GM19452 (cell line): ENCODE measurements around the gene HAPSTR1.
"Not testable (repeated sequence)": the region's sequence is repeated elsewhere in the genome, so short reads cannot be mapped to it uniquely, and the experiment has no call there.

Source experiments
- ATAC-seq: cut with Tn5 transposase; IDR thresholded peaks from one replicate; pipeline ENCODE4 v1.9.1; 2021; ENCODE audit not compliant: unreplicated experiment

The HAPSTR1 gene

GRCh38 chr16:9090960-9091866 lies at the start of gene HAPSTR1:
Gene HAPSTR1, plus strand, starts transcription at chr16:9091644. Its CDS starts 401 bp downstream, at chr16:9092045.
- peak; percentile 89 for ATAC-seq

- ATAC-seq, result no peak
These were observed 48.9 kb upstream of the HAPSTR1 start for GRCh38 chr16:9042533-9042932.

- ATAC-seq, result no peak
These were observed 48.3 kb upstream of the HAPSTR1 start for GRCh38 chr16:9042964-9043680.

- ATAC-seq, result not testable (repeated sequence)
These were observed 45.9 kb upstream of the HAPSTR1 start for GRCh38 chr16:9045562-9045961.

- no peak for ATAC-seq
These were observed 44.8 kb upstream of the HAPSTR1 start for GRCh38 chr16:9046667-9047055.

- peak; percentile 80 for ATAC-seq
These were observed 43.6 kb upstream of the HAPSTR1 start for GRCh38 chr16:9047689-9048301.

GRCh38 chr16:9048302-9048700 lies 43.1 kb upstream of the HAPSTR1 start:
- ATAC-seq, result no peak

GRCh38 chr16:9049241-9049640 lies 42.2 kb upstream of the HAPSTR1 start:
- ATAC-seq, result no peak

GRCh38 chr16:9050102-9050830 lies 41.2 kb upstream of the HAPSTR1 start:
- ATAC-seq, result no peak

- ATAC-seq, result peak; percentile 51
These were observed 38.3 kb upstream of the HAPSTR1 start for GRCh38 chr16:9053006-9053601.

GRCh38 chr16:9054460-9054859 lies 37.0 kb upstream of the HAPSTR1 start:
- no peak for ATAC-seq

- no peak for ATAC-seq
These were observed 36.3 kb upstream of the HAPSTR1 start for GRCh38 chr16:9055115-9055514.

- ATAC-seq, result no peak
These were observed 35.8 kb upstream of the HAPSTR1 start for GRCh38 chr16:9055661-9056060.

- ATAC-seq, result no peak
These were observed 35.4 kb upstream of the HAPSTR1 start for GRCh38 chr16:9056061-9056460.

GRCh38 chr16:9058211-9058610 lies 33.2 kb upstream of the HAPSTR1 start:
- ATAC-seq, result no peak

- ATAC-seq, result no peak
These were observed 31.2 kb upstream of the HAPSTR1 start for GRCh38 chr16:9060225-9060624.

- ATAC-seq, result no peak
These were observed 30.1 kb upstream of the HAPSTR1 start for GRCh38 chr16:9061358-9061813.

- ATAC-seq, result no peak
These were observed 29.1 kb upstream of the HAPSTR1 start for GRCh38 chr16:9062301-9062700.

- no peak for ATAC-seq
These were observed 26.4 kb upstream of the HAPSTR1 start for GRCh38 chr16:9065077-9065476.

- ATAC-seq, result no peak
These were observed 22.6 kb upstream of the HAPSTR1 start for GRCh38 chr16:9068886-9069285.
